Motor neuron (in vitro differentiated cells): ENCODE data around the gene UNC13B. TPM values are rescaled to one million over a fixed set of nuclear protein-coding genes. Genes with fewer than 3 reads are reported as not detected.

Experiments
- ATAC-seq, 8 experiments: fragments of 200-7000 bp; cut with Tn5 transposase; replicated peaks in 6 of 8; 2 replicates each; pipeline ENCODE4 v1.8.0; 2021; ENCODE audit warnings: mild to moderate bottlenecking in 8 of 8, moderate library complexity in 8 of 8
- H3K27ac ChIP-seq, 2 donors: fragments of 250-450 bp; sonication (Bioruptor Pico); 2 replicates each; pipeline ENCODE4 v1.9.0; 2021; ENCODE audit warnings: antibody characterized with exemption in 2 of 2, mild to moderate bottlenecking in 2 of 2, moderate library complexity in 1 of 2
- H3K4me1 ChIP-seq, 2 donors: fragments of 250-450 bp; sonication (Bioruptor Pico); replicated peaks in 1 of 2; 2 replicates each; pipeline ENCODE4 v1.6.1; 2021; ENCODE audit warnings: antibody characterized with exemption in 2 of 2, mild to moderate bottlenecking in 2 of 2, moderate library complexity in 1 of 2
- H3K4me3 ChIP-seq, 5 donors: fragments of 250-450 bp; sonication (Bioruptor Pico); 2 replicates each; pipeline ENCODE4 v1.9.0; 2021; ENCODE audit warnings: antibody characterized with exemption in 5 of 5, mild to moderate bottlenecking in 5 of 5, moderate library complexity in 4 of 5
- WGBS, 10 experiments: fragments of 450-650 bp; shearing (Covaris generic); methylation state at CpG; one replicate each; pipeline ENCODE4 v1.0.0; 2022; 5-methylcytosine and 5-hydroxymethylcytosine counted together
- in situ Hi-C, 9 experiments: fragments of 400-800 bp; cut with MboI; loops; one replicate each; pipeline ENCODE4 v1.15.0; 2021; ENCODE audit warnings: low sequenced_read_pairs in 9 of 9, low pct_unique_long_range_greater_than_20kb in 2 of 9; ENCODE audit not compliant: unreplicated experiment in 9 of 9
- total RNA-seq, 8 experiments: library from RNA; unstranded; fragments of 300-600 nt; gene quantifications; 2 replicates each; pipeline versions ENCODE4 v1.2.3 to v1.2.4, GENCODE V29; 2022

The UNC13B gene
- total RNA-seq, 8 experiments from 2014 or later, result 32.3 to 71.1 (median 53.4) TPM

- no peak overlapping the region for H3K4me3 ChIP-seq
- H3K4me1 ChIP-seq, result no peaks in the 10 kb centered on the region
- H3K27ac ChIP-seq, result no peak overlapping the region
- 6 to 100% (median 50%) methylated on average over 1 to 2 of the region's 2 CpGs; no CpG with 5 or more reads in 3 of the 10 experiments for WGBS, 10 experiments
- in situ Hi-C loops, result loop anchor here in 2 of 9 experiments (25.0 kb wide), 2 partner anchors 111 to 161 kb away; partner anchors contain the start of genes ATOSB (in 1 of the 2), STOML2 (in 1 of the 2) and UNC13B (in 1 of the 2)
- ATAC-seq, result peak in 1 of 8 experiments; percentile 42
Observed at GRCh38 chr9:35272989-35273388, 111.2 kb downstream of the UNC13B start.

GRCh38 chr9:35273591-35273990 is 111.8 kb downstream of the UNC13B start:
- 75 to 100% (median 80%) methylated on average over 1 to 5 of the region's 5 CpGs; no CpG with 5 or more reads in 3 of the 10 experiments for WGBS, 10 experiments
- H3K4me1 ChIP-seq, result no peaks in the 10 kb centered on the region
- H3K27ac ChIP-seq, result no peak overlapping the region
- H3K4me3 ChIP-seq, result no peak overlapping the region
- in situ Hi-C loops, result loop anchor here in 2 of 9 experiments (25.0 kb wide), 2 partner anchors 111 to 161 kb away; partner anchors contain the start of genes ATOSB (in 1 of the 2), STOML2 (in 1 of the 2) and UNC13B (in 1 of the 2)
- no peak for ATAC-seq

GRCh38 chr9:35274993-35275392 is 113.2 kb downstream of the UNC13B start:
- no peak for ATAC-seq
- no peak overlapping the region for H3K27ac ChIP-seq
- 50 to 100% (median 89%) methylated on average over 1 to 2 of the region's 2 CpGs; no CpG with 5 or more reads in 2 of the 10 experiments for WGBS, 10 experiments
- in situ Hi-C loops, result loop anchor here in 2 of 9 experiments (25.0 kb wide), 2 partner anchors 113 to 163 kb away; partner anchors contain the start of genes ATOSB (in 1 of the 2), STOML2 (in 1 of the 2) and UNC13B (in 1 of the 2)
- H3K4me3 ChIP-seq, result no peak overlapping the region
- H3K4me1 ChIP-seq, result no peaks in the 10 kb centered on the region

- Histone ChIP-seq H3K4me1 (no peaks in the 10 kb centered on the region), H3K27ac (no peak overlapping the region), H3K4me3 (no peak overlapping the region)
- in situ Hi-C loops, result no loop called here
- 36 to 92% (median 65%) methylated on average over 1 of the region's 1 CpG; no CpG with 5 or more reads in 6 of the 10 experiments for WGBS, 10 experiments
- no peak for ATAC-seq
Observed at GRCh38 chr9:35277171-35277520, 115.3 kb downstream of the UNC13B start.

GRCh38 chr9:35277628-35278359 is 116.0 kb downstream of the UNC13B start:
- in situ Hi-C loops, result no loop called here
- peak in 3 of 8 experiments; percentile 48 to 95 (median 92) for ATAC-seq

GRCh38 chr9:35279946-35280345 is 118.1 kb downstream of the UNC13B start:
- ATAC-seq, result no peak
- Histone ChIP-seq H3K4me3 (no peak overlapping the region), H3K4me1 (no peaks in the 10 kb centered on the region), H3K27ac (no peak overlapping the region)
- in situ Hi-C loops, result no loop called here
- WGBS, 10 experiments, result 47 to 100% (median 88%) methylated on average over 1 to 2 of the region's 2 CpGs

More at GRCh38 chr9:35277628-35278359, 116.0 kb downstream of the UNC13B start:
- Histone ChIP-seq H3K27ac (no peak overlapping the region), H3K4me1 (no peaks in the 10 kb centered on the region), H3K4me3 (no peak overlapping the region)
- 52 to 100% (median 87%) methylated on average over 1 to 7 of the region's 7 CpGs for WGBS, 10 experiments

GRCh38 chr9:35280399-35280798 is 118.6 kb downstream of the UNC13B start:
- Histone ChIP-seq H3K27ac (no peak overlapping the region), H3K4me1 (no peaks in the 10 kb centered on the region), H3K4me3 (no peak overlapping the region)
- WGBS, 10 experiments, result 40 to 100% (median 60%) methylated on average over 1 of the region's 1 CpG; no CpG with 5 or more reads in 4 of the 10 experiments
- in situ Hi-C loops, result no loop called here
- no peak for ATAC-seq

GRCh38 chr9:35285731-35286130 is 123.9 kb downstream of the UNC13B start:
- Histone ChIP-seq H3K27ac (no peak overlapping the region), H3K4me3 (no peak overlapping the region), H3K4me1 (no peaks in the 10 kb centered on the region)
- 43 to 100% (median 83%) methylated on average over 1 of the region's 1 CpG; no CpG with 5 or more reads in 2 of the 10 experiments for WGBS, 10 experiments
- ATAC-seq, result no peak
- in situ Hi-C loops, result no loop called here

- no peak overlapping the region for H3K27ac ChIP-seq
- in situ Hi-C loops, result no loop called here
- WGBS, 10 experiments, result 57 to 100% (median 82%) methylated on average over 1 of the region's 1 CpG; no CpG with 5 or more reads in 6 of the 10 experiments
- no peak for ATAC-seq
- H3K4me1 ChIP-seq, result no peaks in the 10 kb centered on the region
- no peak overlapping the region for H3K4me3 ChIP-seq
Observed at GRCh38 chr9:35286381-35286780, 124.6 kb downstream of the UNC13B start.

- Histone ChIP-seq H3K4me3 (no peak overlapping the region), H3K4me1 (no peaks in the 10 kb centered on the region), H3K27ac (no peak overlapping the region)
- ATAC-seq, result peak in 3 of 8 experiments; percentile 44 to 99 (median 98)
- in situ Hi-C loops, result no loop called here
- 78 to 100% (median 95%) methylated on average over 1 to 3 of the region's 3 CpGs; no CpG with 5 or more reads in 3 of the 10 experiments for WGBS, 10 experiments
Observed at GRCh38 chr9:35287987-35288632, 126.3 kb downstream of the UNC13B start.

GRCh38 chr9:35288778-35289177 is 127.0 kb downstream of the UNC13B start:
- Histone ChIP-seq H3K4me3 (no peak overlapping the region), H3K4me1 (peaks cover 2% of the 10 kb centered on the region in 2 donors), H3K27ac (no peak overlapping the region)
- WGBS, 10 experiments, result 80 to 100% (median 100%) methylated on average over 1 of the region's 1 CpG; no CpG with 5 or more reads in 4 of the 10 experiments
- ATAC-seq, result peak in 1 of 8 experiments; percentile 12
- in situ Hi-C loops, result no loop called here

GRCh38 chr9:35293376-35293964 is 131.7 kb downstream of the UNC13B start:
- WGBS, 10 experiments, result 0 to 84% (median 17%) methylated on average over 1 to 2 of the region's 2 CpGs; no CpG with 5 or more reads in 1 of the 10 experiments
- Histone ChIP-seq H3K4me1 (peaks cover 3% of the 10 kb centered on the region in 2 donors), H3K27ac (no peak overlapping the region), H3K4me3 (no peak overlapping the region)
- peak in 5 of 8 experiments; percentile 70 to 97 (median 80) for ATAC-seq
- in situ Hi-C loops, result no loop called here

- Histone ChIP-seq H3K27ac (no peak overlapping the region), H3K4me1 (peaks cover 3% of the 10 kb centered on the region in 2 donors)
- 36 to 96% (median 82%) methylated on average over 1 to 6 of the region's 6 CpGs; no CpG with 5 or more reads in 1 of the 10 experiments for WGBS, 10 experiments
Observed at GRCh38 chr9:35294066-35294465, 132.3 kb downstream of the UNC13B start.

More at GRCh38 chr9:35294066-35294465, 132.3 kb downstream of the UNC13B start:
- no peak for ATAC-seq
- in situ Hi-C loops, result no loop called here
- no peak overlapping the region for H3K4me3 ChIP-seq
